Measurements from ENCODE around the gene LENEP.

Gene LENEP, protein sequence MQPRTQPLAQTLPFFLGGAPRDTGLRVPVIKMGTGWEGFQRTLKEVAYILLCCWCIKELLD

DNA sequence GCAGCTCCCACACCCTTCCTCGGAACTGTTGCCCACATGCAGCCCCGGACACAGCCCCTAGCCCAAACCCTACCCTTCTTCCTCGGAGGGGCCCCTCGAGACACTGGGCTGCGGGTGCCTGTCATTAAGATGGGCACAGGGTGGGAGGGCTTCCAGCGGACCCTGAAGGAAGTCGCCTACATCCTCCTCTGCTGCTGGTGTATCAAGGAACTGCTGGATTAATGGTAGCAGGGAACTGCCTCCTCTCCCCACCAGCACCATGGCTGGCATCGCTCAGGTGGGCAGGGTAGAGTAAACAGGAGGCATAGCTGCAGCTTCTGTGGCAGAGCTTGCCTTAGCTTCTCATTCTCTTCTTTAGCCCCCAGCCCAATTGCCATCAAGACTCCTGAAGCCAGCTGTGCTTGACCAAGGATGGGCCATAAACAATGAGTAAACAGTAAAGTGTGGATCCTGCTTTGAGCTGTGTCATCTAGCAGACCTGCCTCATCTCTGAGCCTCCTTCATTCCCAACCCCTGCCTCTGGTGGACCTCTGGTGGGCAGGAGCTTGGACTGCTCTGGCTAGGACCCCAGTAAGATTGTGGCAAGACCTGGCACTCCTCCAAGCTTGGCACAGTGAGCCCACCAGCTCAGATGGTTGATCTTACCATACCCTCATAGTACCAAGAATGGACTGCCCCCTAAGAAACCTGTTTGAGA, at the start of gene LENEP:
Gene LENEP (plus strand): TSS at position 15 of the 697 bp plus-strand sequence. CDS start 22 bp downstream, at position 37.
- DNase-seq (ENCODE audit: low spot score), result no peak

DNA sequence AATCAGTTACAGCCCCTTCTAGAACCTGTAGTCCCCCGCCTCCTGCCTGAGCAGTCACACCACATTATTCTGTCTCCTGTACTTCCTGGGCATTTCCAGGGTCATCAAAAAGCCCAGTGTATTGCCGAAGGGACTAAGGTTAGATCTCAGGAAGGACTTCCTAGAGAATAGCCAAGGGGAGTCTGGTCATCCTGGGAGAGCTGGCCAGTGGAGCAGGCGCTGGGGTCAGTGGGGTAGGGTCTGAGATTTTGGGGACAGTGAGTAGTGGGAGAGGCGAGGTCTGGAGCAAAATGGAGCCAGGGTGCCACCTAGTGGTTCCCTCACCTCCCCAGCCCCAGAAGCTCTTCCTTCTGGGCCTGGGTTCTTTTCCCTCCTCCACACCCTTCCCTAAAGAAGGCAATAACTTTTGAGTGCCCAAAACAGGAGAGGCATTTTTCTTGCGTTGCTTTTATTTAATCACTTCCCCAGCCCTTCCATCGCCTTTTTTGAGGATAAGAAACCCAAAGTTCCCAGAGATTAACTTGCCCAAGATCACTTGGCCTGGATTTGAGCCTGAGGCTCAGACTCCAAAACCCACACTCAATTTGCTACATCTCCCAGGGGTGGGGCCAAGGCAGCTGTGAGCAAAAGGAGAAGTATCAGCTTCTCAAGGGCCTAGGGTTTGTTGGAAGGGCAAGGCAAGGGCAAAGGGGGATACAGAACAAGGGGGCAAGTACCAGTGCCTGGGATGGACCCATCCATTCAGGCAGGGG, 49.6 kb upstream of the LENEP start:
- DNase-seq (ENCODE audit: low spot score), result peak; percentile 54

DNA sequence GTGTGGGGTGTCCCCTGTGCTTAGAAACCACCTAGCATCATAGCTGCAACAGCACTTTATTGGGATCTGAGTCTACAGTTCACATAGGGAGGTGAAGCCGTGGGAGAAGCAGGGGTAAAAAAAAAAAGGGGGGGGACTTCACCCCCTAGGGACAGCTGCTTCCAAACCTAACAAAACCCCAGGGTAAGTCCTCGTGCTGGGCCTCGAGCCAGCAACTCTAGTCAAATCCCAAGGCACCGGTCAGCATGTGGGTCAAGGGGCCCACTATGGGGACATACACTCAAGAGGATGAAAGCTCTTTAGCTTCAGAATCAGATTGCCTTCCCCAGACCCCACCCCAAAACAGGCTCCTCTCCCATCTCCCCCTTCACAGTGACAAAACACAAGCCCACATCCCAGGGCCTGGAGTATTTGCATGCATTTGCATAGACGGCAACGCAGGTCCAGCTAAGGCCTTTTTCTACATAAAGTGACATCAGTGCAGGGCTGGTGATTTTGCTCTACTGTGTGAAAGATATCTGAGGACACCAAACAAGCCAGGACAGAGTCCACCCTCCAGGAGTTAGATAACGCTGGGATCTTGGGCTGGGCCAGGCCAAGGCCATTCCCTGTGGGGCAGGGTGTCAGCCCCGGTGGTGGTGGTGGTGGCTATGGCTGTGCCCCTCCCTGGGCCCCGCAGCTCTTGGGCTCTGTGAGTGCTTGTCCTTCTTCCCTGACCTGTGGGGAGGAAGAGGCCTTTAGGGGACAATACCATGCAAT, 48.8 kb upstream of the LENEP start:
- no peak for DNase-seq (ENCODE audit: low spot score)

DNA sequence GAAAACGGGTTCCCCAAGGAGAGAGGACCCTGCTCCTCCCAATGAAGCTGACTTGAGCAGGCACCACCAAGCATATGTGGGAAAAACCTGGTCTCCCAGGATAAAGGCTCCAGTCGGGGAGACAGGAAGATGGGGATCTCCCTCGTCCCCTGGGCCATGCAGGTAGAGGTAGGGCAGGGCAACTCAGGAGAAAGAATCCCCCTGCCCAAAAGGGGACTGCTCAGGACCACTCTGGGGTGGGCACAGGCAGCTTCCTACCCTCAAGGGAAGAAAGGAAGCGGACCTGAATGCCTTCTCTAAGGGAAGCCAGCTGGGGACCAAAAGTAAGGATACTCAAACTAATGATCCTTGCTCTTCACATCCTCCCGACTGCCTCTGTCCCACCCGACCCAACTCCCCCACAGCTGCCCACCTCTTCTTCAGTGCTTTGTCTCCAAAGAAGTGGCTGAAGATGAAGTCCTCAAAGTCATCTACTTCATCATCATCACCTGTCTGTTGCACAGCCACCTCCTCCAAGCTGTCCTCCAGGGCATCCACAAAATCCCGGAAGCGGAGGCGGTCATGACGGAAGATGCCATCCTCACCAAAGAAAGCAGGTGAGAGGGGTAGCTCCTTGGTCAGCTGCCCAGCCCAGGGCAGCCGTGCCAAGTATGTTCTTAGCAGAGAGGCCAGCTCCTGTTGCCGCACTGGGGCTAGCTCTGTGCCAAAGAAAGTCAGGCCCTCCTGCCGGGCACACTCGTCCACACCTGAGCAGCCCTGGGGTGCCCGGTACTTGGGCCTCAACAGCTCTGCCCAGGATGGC, 48.0 kb upstream of the LENEP start:
- DNase-seq (ENCODE audit: low spot score), result no peak

DNA sequence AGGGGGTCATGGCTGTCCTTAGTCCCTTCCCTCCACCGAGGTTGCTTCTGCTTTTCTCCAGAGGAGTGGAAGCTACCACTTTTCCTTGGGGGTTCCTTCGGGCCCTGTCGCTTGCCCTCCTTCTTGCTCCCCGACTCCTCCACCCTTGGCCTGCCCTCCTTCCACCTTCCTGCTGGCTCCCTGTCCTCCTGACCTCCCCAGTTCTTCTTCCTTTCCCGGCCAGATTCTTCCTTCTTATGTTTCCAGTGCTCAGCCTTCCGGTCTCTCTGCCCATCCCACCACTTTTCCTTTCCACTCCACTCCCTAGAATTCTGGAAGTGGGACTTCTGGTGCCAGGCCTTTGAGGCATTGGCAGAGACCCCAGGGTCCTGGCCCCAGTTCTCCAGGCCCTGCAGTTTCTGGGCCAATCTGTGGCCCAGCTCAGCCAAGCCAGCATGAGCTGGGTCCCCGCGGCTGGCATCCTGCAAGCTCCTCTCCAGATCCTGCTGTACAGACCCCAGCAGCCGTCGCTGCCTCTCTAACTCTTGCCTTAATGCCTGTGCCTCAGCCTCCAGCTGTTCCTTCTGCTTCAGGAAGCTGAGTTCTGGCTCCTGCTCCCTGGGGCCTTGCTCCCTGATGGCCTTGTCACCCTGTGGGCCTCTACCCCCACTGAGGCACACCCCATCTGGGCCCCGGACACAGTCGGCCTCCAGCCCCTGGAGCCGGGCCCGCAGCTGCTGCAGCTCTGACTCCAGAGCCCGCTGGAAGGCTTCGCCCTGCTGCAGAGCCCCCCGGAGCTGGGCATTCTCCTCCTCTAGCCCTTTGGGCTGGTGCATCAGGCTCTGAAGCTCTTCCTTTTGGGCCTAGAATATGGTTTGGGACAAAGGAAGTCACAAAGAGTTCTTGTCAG, 47.2 kb upstream of the LENEP start:
- DNase-seq (ENCODE audit: low spot score), result no peak

DNA sequence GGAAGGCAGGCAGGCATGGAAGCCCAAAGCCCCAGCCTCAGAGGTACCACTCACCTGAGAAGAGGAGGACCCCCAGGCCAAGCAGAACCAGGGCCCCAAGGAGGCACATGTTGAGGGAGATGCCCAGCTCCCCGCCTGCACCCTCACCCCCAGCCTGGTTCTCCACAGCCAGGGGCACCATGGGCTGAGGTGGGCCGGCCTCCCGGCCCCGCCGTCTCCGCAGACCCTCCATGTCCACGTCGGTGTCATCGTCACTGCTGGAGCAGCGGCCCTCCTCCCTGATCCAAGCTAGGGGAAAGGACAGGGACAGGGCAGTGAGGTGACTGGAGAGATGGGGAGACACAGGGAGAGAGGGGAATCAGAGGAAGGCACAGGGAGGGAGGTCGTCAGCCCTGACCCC, 45.3 kb upstream of the LENEP start:
- no peak for DNase-seq (ENCODE audit: low spot score)

DNA sequence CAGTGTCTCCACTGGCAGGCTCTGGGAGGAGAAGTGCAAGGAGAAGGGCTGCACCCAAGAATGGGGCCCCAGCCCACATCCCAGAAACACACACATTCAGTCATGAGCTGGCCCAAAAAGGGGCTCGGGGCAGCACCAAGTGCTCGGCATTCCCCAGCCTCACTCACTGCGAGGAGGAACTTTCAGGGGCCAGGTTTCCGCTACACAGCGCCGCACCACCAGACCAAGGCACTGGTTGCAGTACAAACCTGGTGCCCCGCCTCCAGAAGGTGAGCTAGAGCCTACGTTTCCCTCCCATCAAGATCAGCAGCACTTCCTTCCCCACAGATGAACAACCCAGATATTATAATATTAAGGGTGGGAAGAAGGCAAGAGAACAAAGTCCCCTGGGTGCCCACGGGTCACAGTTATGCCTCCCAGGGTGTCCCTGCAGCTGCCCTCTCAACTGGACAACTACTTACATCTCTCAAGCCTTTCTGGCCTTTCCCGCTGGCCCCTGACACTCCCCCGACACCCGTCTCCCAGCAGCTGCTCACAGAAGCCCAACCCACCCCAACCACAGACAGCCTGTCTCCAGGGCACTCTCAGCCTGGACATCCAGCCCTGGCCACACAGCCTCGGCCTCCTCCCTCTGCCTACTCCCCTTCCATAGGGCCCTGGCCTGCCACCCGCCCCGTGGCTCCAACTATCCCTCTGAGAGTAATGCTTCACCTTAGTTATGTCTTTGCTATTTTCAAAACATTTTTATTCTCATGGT, 41.3 kb upstream of the LENEP start:
- DNase-seq (ENCODE audit: low spot score), result no peak

DNA sequence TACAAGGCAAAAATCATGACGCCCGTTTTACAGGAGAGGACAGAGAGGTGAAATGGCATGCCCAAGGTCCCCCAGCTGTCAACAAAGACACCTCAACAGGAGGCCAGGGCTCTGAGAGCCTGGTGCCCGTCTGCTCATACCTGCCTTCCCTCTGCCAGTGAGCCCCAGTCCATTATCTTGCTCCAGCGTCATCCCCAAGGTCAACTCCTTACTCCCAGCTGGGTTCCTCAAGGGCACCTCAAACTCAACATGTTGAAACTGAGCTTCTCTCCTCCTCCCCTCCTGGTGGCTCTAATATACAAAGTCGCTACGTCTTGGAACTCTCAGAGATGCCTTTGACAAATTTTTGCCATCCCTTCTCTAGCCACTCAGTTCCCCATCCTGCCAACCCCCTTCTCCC, 40.7 kb upstream of the LENEP start:
- no peak for DNase-seq (ENCODE audit: low spot score)

DNA sequence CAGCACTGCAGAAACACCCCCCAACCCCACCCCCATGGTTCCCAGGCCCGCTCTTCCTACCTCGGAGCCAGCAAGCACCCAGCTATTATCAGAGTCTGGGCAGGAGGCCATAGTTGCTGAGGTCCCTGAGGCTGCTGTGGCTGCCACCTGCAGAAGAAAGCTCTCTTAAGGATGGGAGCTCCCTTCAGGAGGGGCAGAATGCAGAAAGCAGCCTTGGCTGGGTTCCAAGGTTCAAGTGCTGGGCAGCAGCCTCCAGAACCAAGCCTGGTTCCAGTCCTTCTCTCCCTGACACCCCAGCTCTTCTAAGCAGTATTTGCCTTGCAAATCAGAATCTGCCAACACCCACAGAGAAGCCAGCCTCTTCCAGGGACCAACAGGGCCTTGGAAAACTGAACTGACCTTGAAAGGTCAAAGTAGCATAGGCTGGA, 39.8 kb upstream of the LENEP start:
- DNase-seq (ENCODE audit: low spot score), result no peak

DNA sequence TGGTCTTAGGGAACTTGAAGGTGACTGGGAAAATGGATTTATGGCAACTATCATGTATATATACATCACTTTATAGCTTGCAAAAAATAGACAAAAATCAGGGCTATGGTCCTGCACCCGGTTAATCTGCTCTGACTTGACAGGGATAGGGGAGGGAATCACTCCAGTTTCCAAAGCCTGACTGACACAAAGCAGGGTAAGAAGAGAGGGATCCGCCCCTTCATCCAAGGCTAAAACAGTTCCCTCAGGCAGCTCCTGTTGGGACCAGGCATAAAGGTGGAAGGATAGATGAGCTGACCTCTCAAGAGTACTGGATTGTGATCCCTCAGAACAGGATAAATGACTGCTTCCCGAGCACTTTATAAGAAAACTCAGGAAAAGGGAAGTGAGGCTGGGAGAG, 38.8 kb upstream of the LENEP start:
- DNase-seq (ENCODE audit: low spot score), result no peak

DNA sequence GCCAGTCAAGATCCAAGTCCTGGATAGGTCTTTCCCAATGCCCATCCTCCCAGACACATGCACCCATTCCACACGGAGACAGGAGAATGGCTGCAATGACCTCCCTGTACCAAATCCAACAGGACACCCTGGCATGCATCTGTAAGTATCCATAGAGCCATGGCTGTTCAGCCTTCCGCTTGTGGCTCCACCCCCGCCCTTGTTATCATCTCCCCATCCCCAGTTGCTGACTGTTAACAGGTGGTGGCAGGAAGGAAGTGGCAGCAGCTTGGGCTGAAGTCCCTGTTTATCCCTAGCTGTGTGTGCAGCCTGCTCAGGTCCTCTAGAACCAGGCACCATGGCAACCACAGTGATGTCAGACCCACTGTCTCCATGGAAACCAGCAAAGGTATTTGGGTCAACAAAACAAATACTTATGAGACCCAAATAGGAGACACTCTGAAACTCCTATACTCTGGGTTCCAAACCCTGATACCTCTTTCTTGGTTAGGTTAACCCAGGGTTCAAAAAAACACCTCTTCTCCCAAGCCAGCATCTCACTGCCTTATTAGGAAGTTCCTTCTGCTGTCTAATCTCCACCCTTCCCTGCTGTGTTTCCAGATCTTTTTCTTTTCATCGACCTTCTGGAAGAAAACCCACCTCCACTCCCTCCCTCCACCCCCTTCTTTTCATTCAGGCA, 38.2 kb upstream of the LENEP start:
- peak; percentile 57 for DNase-seq (ENCODE audit: low spot score)

DNA sequence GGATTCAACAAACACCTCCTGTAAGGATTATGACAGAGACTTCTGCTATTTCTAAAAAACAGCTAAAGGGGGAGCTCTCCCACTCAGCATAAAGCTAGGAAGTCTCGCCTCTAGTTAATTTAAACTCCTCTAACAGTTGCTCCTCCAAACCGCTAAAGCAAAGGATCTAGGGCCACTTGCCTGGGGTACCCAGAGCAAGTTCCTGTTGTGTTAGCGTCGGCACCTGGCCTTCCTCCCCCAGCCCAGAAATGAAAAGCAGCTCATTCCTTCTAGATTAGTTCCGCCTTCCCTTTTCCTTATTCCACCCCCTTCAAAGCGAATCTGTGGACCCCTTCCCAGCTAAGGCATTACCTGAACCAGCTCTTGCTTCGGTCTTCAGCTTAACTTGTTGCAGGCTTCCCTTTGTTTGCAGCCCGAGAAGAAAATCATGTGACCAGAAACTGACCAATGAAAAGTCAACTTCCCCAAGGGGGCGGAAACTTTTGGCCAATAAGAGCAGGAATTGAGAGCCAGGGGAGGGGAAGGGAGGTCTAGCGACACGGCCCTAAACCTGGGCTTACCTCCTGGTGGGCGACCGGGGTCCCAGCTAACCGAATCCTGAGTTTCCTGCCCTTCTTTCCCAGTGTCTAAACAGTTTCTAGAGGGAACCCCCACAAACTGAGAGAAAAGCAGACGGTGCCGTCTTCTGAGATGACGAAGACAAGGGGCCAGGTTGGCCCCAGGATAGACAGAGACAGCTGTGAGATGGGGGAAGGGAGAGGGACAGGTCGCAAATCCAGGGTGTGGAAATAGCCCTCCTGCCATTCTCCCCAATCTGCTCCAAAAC, 37.5 kb upstream of the LENEP start, which contains the start of gene PBXIP1:
Gene PBXIP1 (minus strand): TSS at position 382 of the 826 bp plus-strand sequence. CDS start 2,378 bp downstream, outside the sequence.
- DNase-seq (ENCODE audit: low spot score), result peak; percentile 91

DNA sequence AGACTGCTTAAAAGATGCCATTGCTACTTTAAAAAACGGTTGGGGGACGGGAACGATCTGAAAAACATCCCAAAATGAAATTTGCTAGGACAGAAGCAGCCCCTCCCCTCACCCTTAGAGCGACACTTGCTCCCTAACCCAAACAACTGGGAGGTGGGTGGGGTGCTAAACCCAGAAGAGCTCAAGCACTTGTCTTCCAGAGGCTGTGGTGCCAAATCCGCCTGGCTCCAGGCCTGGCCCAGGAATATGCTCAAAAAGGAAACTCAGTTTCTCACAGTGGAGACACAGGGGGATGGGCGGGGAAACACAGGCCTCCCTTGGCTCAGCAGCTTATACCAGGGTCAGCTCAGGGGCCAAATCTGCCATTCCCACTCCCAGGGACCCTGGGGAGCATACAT, 36.8 kb upstream of the LENEP start:
- no peak for DNase-seq (ENCODE audit: low spot score)

DNA sequence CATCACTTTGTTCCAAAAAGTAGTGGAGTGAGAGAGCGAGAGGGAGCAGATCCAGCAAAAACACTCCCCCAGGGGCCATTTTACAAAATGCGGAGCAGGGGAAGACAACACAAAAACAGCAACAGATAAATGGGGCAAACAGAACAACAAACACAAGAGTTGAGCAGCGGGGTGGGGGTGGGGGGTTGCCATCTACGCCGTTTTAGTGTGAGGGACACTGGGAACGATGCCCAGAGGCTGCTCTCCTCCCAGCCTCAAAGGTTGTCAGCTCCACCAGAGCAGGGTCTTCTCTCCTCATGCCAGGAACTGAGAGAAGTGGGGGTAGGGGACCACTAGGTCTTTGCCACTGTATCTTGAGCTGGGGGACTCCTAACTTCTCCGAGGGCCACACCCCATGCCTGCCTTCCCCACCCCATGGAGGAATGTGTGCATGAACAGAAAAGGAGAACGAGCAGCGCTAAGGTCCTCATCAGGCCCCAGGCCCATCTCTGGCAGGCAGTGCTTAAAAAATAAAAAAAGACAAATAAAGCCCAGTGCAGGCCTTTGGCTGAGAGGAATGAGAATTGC, 36.2 kb upstream of the LENEP start:
- no peak for DNase-seq (ENCODE audit: low spot score)

DNA sequence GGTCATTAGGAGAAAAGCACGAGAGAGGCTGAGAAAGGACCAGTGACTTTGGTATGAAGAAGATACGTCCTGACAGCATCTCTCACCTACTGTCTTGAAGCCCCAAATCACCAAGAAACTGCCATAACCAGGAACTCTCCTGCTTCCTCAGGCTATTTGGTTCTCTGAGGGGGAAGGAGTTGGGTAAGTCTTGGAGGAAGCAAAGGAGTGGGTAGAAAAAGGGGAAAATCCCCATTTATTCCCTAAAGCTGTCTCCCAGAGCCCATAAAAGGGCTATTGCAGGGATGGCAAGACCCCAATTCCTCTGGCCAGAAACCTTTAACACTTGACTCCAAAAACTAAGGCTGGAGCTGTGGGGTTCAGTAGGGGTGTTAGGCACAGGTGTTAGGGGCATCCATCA, 35.4 kb upstream of the LENEP start:
- DNase-seq (ENCODE audit: low spot score), result no peak

DNA sequence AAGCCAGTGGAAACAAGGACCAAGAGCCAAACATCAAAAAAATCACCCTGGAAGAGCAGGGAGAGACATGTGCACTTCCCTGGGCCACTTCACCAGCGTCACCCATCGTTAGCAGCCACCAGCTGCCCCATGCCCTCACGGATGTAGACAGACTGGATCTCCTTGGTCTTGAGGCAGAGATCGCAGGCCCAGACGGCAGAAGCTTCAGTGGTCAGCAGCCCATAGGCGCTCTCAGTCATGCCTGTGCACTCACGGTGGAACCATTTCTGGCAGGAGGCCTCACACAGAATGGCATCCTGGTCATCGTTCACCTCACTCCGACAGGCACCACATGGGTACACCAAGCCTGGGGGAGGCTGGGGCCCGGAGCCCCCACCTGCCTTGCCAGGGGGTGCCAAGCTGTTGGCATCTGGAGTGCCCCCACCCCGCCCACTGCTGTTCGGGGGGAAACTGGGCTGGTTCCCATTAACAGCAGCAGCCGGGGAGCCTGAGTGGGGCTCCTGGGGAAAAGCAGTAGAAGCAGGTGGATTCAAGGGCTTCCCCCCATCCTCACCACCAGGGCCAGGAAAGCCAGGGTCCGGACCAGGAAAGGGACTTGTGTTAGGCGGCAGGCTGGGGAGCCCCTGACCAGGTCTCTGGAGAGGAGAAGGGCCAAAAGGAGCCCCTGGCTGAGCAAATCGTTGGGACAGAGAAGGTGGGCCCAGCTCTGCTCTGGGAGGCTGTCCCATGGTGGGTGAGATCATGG, 34.5 kb upstream of the LENEP start:
- no peak for DNase-seq (ENCODE audit: low spot score)

DNA sequence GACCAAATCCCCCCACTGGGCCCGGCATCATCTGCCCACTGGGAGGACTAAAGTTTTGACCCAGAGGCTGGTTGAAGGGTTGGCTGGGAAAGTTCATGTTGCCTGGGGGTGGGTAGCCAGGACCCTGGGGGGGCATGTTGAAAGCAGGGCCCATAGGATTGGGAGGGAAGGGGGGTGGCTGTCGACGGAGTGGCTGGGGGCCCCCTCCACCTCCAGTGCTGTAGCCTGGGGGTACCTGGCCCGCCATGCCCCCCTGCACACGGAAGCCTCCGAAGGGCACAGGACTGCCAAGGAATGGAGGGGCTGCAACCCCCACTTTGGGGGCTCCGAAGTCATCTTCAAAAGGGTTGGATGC, 34.0 kb upstream of the LENEP start:
- no peak for DNase-seq (ENCODE audit: low spot score)
